Measurements from ENCODE around the gene CENPN.
A peak's percentile ranks its signal among the peaks of the same experiment; 100 is the strongest.

CENPN gene

DNA sequence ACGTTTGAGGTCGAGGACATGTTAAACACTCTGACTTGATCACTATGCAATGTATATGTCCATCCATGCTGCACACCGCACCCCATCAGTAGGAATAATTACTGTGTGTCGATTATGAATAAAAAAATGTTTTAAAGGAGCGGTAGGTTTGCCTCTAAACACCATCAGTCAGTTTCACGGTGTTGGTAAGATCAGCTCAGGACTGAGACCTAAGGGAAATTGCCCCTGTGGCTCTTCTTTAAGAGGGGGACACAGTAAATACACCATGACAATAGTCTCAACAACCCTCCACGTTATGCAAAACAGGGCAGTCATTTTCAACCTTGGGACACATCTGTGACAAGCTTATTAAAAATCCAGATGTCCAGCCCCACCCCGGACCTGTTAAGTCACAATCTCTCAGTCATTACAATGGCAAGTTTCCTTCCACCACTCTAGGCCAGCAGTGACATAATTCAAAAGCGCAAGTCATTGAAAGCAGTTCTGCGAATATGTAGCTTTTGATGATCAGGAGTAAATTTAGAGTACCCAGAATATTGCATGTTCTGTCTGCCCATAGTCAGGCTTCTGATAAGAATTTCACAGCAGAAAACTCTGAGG, 29.8 kb downstream of the CENPN start:
- peak; percentile 24 for DNase-seq (ENCODE audit: low read depth)
- H3K4me3 ChIP-seq (ENCODE audit: low read length): peak overlapping the region; percentile 72
- TF ChIP-seq, protein P1, sequence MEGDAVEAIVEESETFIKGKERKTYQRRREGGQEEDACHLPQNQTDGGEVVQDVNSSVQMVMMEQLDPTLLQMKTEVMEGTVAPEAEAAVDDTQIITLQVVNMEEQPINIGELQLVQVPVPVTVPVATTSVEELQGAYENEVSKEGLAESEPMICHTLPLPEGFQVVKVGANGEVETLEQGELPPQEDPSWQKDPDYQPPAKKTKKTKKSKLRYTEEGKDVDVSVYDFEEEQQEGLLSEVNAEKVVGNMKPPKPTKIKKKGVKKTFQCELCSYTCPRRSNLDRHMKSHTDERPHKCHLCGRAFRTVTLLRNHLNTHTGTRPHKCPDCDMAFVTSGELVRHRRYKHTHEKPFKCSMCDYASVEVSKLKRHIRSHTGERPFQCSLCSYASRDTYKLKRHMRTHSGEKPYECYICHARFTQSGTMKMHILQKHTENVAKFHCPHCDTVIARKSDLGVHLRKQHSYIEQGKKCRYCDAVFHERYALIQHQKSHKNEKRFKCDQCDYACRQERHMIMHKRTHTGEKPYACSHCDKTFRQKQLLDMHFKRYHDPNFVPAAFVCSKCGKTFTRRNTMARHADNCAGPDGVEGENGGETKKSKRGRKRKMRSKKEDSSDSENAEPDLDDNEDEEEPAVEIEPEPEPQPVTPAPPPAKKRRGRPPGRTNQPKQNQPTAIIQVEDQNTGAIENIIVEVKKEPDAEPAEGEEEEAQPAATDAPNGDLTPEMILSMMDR (conservative IDR thresholded peaks at IDR 0.05; ENCODE audit: low read length): no peak

DNA sequence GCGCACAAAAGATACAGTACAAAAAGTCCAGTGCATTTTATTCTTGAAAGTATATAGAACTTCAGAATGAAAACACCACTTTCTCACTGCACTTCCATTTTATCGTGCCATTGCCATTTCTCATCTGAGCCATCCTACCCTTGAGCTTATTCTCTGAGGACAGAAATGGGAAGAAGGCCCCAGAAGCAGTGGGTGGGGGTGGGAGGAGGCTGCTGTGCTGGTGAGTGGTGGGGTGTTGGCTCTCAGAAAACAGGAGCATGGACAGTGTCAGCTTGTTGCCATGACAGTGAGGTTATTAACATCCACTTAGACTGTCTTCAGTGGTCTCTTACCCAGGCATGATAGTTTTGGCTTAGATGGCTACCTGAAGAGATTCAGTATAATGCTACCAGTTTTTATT, 33.1 kb downstream of the CENPN start:
- H3K4me3 ChIP-seq (ENCODE audit: low read length): no peak overlapping the region
- DNase-seq (ENCODE audit: low read depth): no peak
- TF ChIP-seq, protein P1 (conservative IDR thresholded peaks at IDR 0.05; ENCODE audit: low read length): no peak

DNA sequence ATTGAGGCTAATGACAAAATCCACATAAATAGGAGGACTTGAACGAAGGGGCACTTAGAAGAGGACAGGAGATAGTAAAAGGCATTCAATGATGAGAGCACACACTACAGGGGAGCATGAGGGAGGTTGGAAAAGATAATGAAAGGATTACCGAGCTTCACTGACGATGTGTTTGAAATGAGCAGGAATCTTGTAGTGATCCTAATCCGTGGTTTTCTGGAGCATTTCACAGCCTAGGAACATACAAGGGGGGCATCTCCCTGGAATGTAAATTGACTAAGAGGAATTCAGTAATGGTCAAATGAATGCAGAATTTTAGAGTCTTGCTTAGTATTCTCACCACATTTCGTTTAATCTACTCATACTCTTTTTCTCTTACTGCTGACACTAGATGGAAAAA, 33.8 kb downstream of the CENPN start:
- DNase-seq (ENCODE audit: low read depth): peak; percentile 46
- H3K4me3 ChIP-seq (ENCODE audit: low read length): no peak overlapping the region
- TF ChIP-seq, protein P1 (conservative IDR thresholded peaks at IDR 0.05; ENCODE audit: low read length): no peak

DNA sequence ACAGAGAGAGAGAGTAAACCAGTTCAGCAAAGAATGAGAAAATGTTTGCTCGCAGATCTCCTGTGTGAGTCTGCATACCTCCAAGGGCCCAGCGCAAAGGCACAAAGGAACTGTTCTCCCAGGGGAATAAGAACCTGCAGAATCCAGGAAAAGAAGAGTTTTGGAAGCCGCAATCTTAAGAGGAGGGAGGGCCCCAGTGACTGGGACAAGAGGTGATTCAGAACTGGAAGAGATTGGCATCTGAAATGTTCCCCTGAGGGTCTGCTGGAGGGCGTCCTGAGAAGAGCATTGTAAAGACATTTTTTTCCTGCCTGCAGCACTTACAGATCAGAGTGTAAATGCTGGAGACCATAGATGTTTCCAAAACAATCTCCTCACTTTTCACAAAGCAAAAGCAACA, 34.7 kb downstream of the CENPN start:
- TF ChIP-seq, protein P1 (conservative IDR thresholded peaks at IDR 0.05; ENCODE audit: low read length): no peak
- DNase-seq (ENCODE audit: low read depth): no peak
- no peak overlapping the region for H3K4me3 ChIP-seq (ENCODE audit: low read length)

DNA sequence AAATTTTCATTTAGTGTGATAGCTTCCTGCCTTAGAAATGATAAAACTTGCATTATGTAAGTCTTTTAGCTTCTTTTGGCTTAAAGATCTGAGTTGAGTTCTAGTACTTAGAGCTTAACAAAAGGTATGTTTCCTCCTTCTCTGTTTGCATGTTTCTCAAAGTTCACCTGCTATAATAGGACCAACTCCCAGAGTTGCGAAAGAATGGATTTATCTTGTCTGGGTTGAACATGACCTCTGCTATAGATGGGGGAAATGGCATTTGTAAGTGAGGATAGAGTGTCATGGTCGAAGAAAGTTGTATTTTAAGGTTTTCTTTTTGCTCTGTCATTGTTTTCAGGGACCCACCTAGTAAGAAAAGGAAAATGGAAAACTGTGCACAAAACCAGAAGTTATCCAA, 35.8 kb downstream of the CENPN start:
- no peak for DNase-seq (ENCODE audit: low read depth)
- TF ChIP-seq, protein P1 (conservative IDR thresholded peaks at IDR 0.05; ENCODE audit: low read length): no peak
- H3K4me3 ChIP-seq (ENCODE audit: low read length): no peak overlapping the region

DNA sequence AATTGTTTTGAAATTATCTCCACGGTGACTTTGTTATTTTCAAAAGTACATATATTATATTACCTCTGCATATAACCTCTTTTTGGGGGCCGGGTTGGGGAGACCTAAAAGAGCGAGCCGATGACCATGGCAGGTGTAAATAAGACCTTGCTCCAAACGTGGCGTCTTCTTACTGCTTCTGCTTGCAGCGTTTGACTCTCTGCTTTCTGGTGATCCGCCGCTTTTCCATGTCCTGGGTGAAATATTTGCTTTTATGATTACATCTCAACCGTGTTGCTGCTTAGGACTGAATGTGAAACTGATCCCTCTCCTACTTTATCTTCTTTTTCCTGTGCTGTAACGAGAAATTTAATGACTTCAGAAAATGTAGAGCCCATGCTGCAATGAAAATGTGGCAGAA, 46.7 kb downstream of the CENPN start:
- DNase-seq (ENCODE audit: low read depth): no peak
- TF ChIP-seq, protein P1 (conservative IDR thresholded peaks at IDR 0.05; ENCODE audit: low read length): no peak
- no peak overlapping the region for H3K4me3 ChIP-seq (ENCODE audit: low read length)

DNA sequence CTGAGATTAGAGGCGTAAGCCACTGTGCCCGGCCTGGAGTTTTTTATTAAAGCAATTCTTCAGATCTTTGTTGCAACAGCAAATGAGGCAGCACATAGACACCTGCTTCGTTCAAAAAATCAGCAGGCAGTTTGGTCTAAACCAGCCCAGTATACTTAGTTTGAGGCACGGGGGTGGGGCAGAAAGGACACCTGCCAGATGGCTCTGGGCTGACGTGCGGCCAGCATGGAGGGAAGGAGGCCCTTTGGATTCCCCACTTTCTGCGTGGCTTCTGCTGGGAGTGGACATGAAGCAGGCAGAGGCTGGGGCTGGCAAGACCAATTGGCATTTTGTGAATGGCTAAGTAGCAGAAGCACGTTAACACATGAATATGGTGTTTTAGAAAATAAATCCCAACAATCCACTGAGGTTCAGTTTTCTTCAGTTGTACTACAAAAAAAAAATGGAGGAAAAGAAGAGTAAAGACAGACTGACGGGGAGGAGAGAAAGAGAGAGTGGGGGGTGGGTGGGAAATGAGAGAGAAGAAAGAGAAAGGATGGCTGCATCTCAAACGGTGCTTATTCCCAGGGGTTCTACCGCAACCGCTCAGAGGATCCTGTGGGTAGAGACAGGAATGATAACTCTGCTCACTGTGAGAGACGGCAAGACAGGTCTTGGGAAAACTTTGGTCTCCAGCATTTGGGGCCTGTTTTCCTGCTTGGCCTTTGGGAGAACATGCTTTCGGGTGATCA, 53.7 kb downstream of the CENPN start:
- no peak for DNase-seq (ENCODE audit: low read depth)
- no peak overlapping the region for H3K4me3 ChIP-seq (ENCODE audit: low read length)
- TF ChIP-seq, protein P1 (conservative IDR thresholded peaks at IDR 0.05; ENCODE audit: low read length): no peak
